DND-41 (cell line): ENCODE results near the gene C1QB.

Source experiments
- ATAC-seq: fragments of 200-7000 bp; cut with Tn5 transposase; 3 replicates; pipeline ENCODE4 v1.9.1; 2021; ENCODE audit warnings: low read depth; ENCODE audit not compliant: insufficient read depth
- DNase-seq: peaks from one replicate; pipeline ENCODE4 v3.0.0-alpha.2; 2020
- H2AFZ ChIP-seq: 2 replicates; pipeline ENCODE4 v1.6.0; 2012; ENCODE audit warnings: low read depth, low read length
- H3K27ac ChIP-seq: 2 replicates; pipeline ENCODE4 v1.5.1; 2012; ENCODE audit warnings: low read length, inconsistent platforms
- H3K27me3 ChIP-seq: fragments of 200-600 bp; sonication (generic); 2 replicates; pipeline ENCODE4 v1.6.0; 2012; ENCODE audit warnings: low read length, mild to moderate bottlenecking, inconsistent platforms; ENCODE audit not compliant: insufficient read depth, poor library complexity
- H3K36me3 ChIP-seq: 2 replicates; pipeline ENCODE4 v1.5.1; 2012; ENCODE audit warnings: low read length, inconsistent platforms; ENCODE audit not compliant: insufficient read depth
- H3K4me1 ChIP-seq: 2 replicates; pipeline ENCODE4 v1.5.1; 2012; ENCODE audit warnings: mild to moderate bottlenecking, low read length; ENCODE audit not compliant: insufficient read depth
- H3K4me2 ChIP-seq: 2 replicates; pipeline ENCODE4 v1.6.0; 2012; ENCODE audit warnings: mild to moderate bottlenecking, moderate library complexity, low read length, inconsistent platforms; ENCODE audit not compliant: insufficient read depth
- H3K4me3 ChIP-seq, 2 experiments: fragments of 200-600 bp in 1 of 2; shearing (Covaris generic) in 1 of 2; 2 replicates each; pipeline ENCODE4 v1.5.1; 2012 to 2016; ENCODE audit warnings: inconsistent platforms in 2 of 2, low read length in 2 of 2, mild to moderate bottlenecking in 2 of 2, low read depth in 1 of 2, moderate library complexity in 1 of 2
- H3K79me2 ChIP-seq: 2 replicates; pipeline ENCODE4 v1.6.0; 2012; ENCODE audit warnings: low read length, inconsistent platforms; ENCODE audit not compliant: insufficient read depth
- H3K9ac ChIP-seq: 2 replicates; pipeline ENCODE4 v1.6.0; 2012; ENCODE audit warnings: low read depth, mild to moderate bottlenecking, inconsistent platforms, low read length, moderate library complexity
- H3K9me3 ChIP-seq: 2 replicates; pipeline ENCODE4 v1.5.1; 2012; ENCODE audit warnings: low read length, moderate library complexity, mild to moderate bottlenecking, inconsistent platforms; ENCODE audit not compliant: insufficient read depth, severe bottlenecking
- H4K20me1 ChIP-seq: 2 replicates; pipeline ENCODE4 v1.6.0; 2012; ENCODE audit warnings: low read length; ENCODE audit not compliant: insufficient read depth
- EZH2 ChIP-seq: IDR thresholded peaks from 3 replicates; pipeline ENCODE4 v1.6.1; 2012; ENCODE audit warnings: borderline replicate concordance, low read depth, mild to moderate bottlenecking, moderate library complexity, low read length, inconsistent platforms; ENCODE audit not compliant: severe bottlenecking
- TF ChIP-seq, protein P1 (sequence below): IDR thresholded peaks from 2 replicates; pipeline ENCODE4 v1.5.1; 2012; ENCODE audit warnings: borderline replicate concordance, low read length, moderate library complexity, mild to moderate bottlenecking; ENCODE audit not compliant: poor library complexity, severe bottlenecking; ENCODE audit errors: extremely low read depth

Gene C1QB

DNA sequence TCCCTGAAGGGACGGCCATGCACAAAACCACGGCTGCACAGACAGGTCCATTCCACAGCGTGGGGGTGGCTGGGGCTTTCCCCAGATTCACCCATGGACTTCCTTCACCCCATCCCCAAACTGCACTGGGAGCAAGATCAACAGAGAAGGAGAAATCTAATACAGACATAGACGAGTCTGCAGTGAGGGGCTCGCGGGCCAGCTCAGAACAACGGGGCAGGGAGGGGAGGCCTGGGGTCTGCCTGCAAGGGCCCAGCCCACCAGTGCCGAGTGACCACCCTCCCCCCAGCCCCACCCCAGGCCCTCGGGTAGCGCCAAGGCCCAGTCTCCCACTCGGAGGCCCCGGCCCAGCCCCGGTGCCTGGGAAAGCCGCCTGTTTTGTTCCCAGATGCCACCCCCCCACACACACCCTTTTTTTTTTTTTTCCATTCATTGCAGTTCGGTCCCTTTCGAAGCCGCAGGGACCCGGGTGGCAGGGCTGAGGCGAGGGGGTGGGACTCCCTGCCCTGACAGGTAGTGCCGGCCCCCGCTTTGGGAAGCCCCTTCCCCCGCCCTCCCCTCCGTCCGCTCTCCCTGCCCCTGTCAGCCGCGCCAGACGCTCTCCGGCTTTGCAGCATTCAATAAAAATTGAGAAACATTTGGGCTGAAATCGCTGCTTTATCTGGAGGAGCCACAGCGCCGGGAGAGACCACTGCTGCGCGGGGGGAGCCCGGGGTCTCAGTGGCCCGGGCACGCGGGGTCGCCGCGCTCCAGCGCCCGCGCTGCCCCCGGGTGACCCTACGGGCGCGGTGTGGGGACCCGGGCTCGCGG is 57.1 kb downstream of the C1QB start:
- DNase-seq, result no peak
- no peaks in the 10 kb centered on the region for H3K36me3 ChIP-seq
- no peak overlapping the region for H3K4me2 ChIP-seq
- ATAC-seq, result no peak
- no peak overlapping the region for H3K27ac ChIP-seq
- peaks cover 11% of the 10 kb centered on the region for H3K27me3 ChIP-seq
- H3K79me2 ChIP-seq, result no peaks in the 10 kb centered on the region
- H3K4me3 ChIP-seq, result no peak overlapping the region
- H2AFZ ChIP-seq, result no peak overlapping the region
- TF ChIP-seq, protein P1, sequence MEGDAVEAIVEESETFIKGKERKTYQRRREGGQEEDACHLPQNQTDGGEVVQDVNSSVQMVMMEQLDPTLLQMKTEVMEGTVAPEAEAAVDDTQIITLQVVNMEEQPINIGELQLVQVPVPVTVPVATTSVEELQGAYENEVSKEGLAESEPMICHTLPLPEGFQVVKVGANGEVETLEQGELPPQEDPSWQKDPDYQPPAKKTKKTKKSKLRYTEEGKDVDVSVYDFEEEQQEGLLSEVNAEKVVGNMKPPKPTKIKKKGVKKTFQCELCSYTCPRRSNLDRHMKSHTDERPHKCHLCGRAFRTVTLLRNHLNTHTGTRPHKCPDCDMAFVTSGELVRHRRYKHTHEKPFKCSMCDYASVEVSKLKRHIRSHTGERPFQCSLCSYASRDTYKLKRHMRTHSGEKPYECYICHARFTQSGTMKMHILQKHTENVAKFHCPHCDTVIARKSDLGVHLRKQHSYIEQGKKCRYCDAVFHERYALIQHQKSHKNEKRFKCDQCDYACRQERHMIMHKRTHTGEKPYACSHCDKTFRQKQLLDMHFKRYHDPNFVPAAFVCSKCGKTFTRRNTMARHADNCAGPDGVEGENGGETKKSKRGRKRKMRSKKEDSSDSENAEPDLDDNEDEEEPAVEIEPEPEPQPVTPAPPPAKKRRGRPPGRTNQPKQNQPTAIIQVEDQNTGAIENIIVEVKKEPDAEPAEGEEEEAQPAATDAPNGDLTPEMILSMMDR, result no peak
- no peak for TF ChIP-seq EZH2
- no peaks in the 10 kb centered on the region for H3K4me1 ChIP-seq
- H4K20me1 ChIP-seq, result peaks cover 4% of the 10 kb centered on the region
- no peaks in the 10 kb centered on the region for H3K9me3 ChIP-seq
- no peak overlapping the region for H3K9ac ChIP-seq

DNA sequence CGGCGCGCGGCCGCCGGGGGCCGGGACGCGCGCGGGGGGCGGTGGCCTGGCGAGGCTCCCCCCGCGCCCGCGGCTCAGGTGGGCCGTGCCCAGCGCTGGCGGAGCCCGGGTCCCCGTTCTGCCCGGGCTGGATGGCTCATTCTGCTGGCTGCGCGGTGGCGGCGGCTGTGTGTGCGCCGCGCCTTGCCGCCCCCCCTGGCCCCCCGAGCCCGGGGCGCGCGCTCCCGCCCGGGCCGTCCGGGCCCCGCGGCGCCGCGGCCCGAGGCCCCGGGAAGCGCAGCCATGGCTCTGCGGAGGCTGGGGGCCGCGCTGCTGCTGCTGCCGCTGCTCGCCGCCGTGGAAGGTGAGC is 57.6 kb downstream of the C1QB start, which contains the start of gene EPHB2:
EPHB2 (plus strand) TSS at position 139 of the 349 bp plus-strand sequence; CDS start at position 283, 144 bp downstream.
- Histone ChIP-seq H3K27ac (no peak within 1 kb of the TSS), H2AFZ (no peak within 1 kb of the TSS), H3K79me2 (no peaks in the 10 kb centered on the region), H3K27me3 (peaks cover 11% of the 10 kb centered on the region), H3K9ac (no peak within 1 kb of the TSS), H4K20me1 (peaks cover 4% of the 10 kb centered on the region), H3K4me1 (no peaks in the 10 kb centered on the region), H3K4me3 (no peak within 1 kb of the TSS), H3K36me3 (no peaks in the 10 kb centered on the region), H3K9me3 (no peaks in the 10 kb centered on the region), H3K4me2 (no peak within 1 kb of the TSS)
- ATAC-seq (no peak), DNase-seq (no peak)
- TF ChIP-seq EZH2, result no peak
- TF ChIP-seq, protein P1, result no peak

DNA sequence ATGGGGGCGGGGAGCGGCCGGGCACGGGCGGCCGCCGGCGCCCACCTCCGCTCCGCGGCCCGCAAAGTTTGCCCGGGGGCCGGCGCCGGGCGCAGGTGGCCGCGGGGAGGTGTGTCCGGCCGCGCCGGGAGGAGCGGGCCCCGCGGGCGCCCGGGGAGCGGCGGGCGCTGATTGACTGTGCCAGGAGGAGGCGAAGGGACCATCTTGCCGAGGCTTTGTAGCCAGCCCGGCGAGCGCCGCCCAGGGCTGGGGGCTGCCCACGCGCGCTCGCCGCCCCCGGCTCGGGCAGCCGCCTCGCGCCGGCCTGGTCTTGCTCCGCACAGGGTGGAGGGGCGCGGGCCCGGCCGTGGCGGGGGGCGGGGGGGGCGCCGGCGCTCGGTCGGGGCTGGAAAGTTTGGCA is 58.0 kb downstream of the C1QB start:
- peaks cover 11% of the 10 kb centered on the region for H3K27me3 ChIP-seq
- no peak for ATAC-seq
- no peak overlapping the region for H2AFZ ChIP-seq
- no peak overlapping the region for H3K9ac ChIP-seq
- no peaks in the 10 kb centered on the region for H3K36me3 ChIP-seq
- no peaks in the 10 kb centered on the region for H3K9me3 ChIP-seq
- H3K4me3 ChIP-seq, result no peak overlapping the region
- no peak for TF ChIP-seq EZH2
- TF ChIP-seq, protein P1, result no peak
- no peaks in the 10 kb centered on the region for H3K4me1 ChIP-seq
- H3K27ac ChIP-seq, result no peak overlapping the region
- no peak overlapping the region for H3K4me2 ChIP-seq
- no peaks in the 10 kb centered on the region for H3K79me2 ChIP-seq
- H4K20me1 ChIP-seq, result peaks cover 4% of the 10 kb centered on the region
- no peak for DNase-seq
